T-helper 1 cell treated with Interleukin-12 subunit alpha and Interleukin-12 subunit beta and Interleukin-4 antibody, amounts not matched to agents 30 μg/mL and 1 μg/mL, for 36 hours (primary cell): ENCODE data around the gene TRAF3IP1.
"Not testable (repeated sequence)": the region's sequence is repeated elsewhere in the genome, so short reads cannot be mapped to it uniquely, and the experiment has no call there.

Source experiments
- H3K27ac Mint-ChIP-seq: one replicate; pipeline ENCODE4 v1.8.0; 2021; ENCODE audit warnings: mild to moderate bottlenecking, mixed read lengths
- H3K27me3 Mint-ChIP-seq: one replicate; pipeline ENCODE4 v1.8.0; 2021; ENCODE audit warnings: low read depth, mixed read lengths
- H3K36me3 Mint-ChIP-seq: one replicate; pipeline ENCODE4 v1.8.0; 2021; ENCODE audit warnings: low read depth, mixed read lengths
- H3K4me1 Mint-ChIP-seq: one replicate; pipeline ENCODE4 v1.8.0; 2021; ENCODE audit warnings: low read depth, mixed read lengths
- H3K4me3 Mint-ChIP-seq: one replicate; pipeline ENCODE4 v1.8.0; 2021; ENCODE audit warnings: mild to moderate bottlenecking, moderate library complexity, mixed read lengths
- H3K9me3 Mint-ChIP-seq: one replicate; pipeline ENCODE4 v1.8.0; 2021; ENCODE audit warnings: mixed read lengths

TRAF3IP1 gene

DNA sequence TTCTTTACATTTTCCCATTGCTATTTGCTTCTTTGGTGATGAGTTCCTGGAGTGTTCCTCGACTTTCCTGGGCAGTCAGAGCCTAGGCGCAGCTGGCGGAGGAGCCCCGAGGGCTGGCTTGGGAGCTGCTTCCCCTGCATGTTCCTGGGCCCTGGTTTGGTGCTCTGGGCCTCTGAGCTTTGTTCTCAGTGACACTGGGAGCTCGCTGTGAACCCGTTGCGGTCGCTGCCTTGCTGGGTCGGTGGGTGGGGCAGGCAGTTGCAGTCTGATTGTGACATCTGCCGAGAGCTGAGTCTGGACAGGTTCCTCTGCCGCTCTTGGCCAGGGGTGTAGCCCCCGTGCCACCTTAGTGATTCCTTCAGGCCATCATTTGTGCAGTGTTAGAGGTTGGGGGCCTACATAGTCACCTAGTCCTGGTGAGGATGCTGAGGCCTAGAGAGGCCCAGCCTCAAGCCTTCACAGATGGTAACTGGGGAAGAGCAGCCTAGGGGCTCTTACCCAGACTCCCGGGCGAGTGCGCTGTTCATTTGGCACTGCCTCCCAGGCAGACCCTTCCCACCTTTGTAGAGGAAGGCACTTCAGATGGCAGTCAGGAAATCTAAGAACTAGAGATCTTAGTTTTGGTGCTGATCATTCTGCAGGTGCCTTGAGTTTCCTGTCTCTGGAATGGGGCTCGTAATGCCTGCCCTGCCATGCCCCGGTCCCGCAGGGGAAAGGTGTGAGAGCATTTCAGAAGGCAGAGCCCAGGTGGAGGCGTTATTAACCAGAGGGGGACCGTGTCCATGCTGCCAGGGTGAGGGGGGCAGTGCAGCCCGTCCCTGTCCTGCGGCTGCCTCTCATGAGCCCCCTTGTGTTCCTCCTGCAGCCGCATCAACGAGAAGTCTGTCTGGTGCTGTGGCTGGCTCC is 114.8 kb downstream of the TRAF3IP1 start:
- no peaks in the 10 kb centered on the region for H3K9me3 Mint-ChIP-seq
- H3K27me3 Mint-ChIP-seq, result no peaks in the 10 kb centered on the region
- no peak overlapping the region for H3K27ac Mint-ChIP-seq
- no peak overlapping the region for H3K4me3 Mint-ChIP-seq
- peaks cover 23% of the 10 kb centered on the region for H3K4me1 Mint-ChIP-seq
- H3K36me3 Mint-ChIP-seq, result peaks cover 37% of the 10 kb centered on the region

DNA sequence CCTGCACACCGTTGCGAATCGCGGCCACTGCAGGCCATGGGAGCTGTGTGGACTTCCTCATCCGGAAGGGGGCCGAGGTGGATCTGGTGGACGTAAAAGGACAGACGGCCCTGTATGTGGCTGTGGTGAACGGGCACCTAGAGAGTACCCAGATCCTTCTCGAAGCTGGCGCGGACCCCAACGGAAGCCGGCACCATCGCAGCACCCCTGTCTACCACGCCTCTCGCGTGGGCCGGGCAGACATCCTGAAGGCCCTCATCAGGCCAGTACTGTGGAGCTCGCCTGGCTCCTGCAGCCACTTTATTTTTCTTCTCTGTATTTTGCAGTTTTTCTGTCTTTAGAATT is 115.4 kb downstream of the TRAF3IP1 start:
- H3K9me3 Mint-ChIP-seq, result no peaks in the 10 kb centered on the region
- peaks cover 20% of the 10 kb centered on the region for H3K4me1 Mint-ChIP-seq
- no peak overlapping the region for H3K4me3 Mint-ChIP-seq
- no peak overlapping the region for H3K27ac Mint-ChIP-seq
- H3K27me3 Mint-ChIP-seq, result no peaks in the 10 kb centered on the region
- peaks cover 35% of the 10 kb centered on the region for H3K36me3 Mint-ChIP-seq

DNA sequence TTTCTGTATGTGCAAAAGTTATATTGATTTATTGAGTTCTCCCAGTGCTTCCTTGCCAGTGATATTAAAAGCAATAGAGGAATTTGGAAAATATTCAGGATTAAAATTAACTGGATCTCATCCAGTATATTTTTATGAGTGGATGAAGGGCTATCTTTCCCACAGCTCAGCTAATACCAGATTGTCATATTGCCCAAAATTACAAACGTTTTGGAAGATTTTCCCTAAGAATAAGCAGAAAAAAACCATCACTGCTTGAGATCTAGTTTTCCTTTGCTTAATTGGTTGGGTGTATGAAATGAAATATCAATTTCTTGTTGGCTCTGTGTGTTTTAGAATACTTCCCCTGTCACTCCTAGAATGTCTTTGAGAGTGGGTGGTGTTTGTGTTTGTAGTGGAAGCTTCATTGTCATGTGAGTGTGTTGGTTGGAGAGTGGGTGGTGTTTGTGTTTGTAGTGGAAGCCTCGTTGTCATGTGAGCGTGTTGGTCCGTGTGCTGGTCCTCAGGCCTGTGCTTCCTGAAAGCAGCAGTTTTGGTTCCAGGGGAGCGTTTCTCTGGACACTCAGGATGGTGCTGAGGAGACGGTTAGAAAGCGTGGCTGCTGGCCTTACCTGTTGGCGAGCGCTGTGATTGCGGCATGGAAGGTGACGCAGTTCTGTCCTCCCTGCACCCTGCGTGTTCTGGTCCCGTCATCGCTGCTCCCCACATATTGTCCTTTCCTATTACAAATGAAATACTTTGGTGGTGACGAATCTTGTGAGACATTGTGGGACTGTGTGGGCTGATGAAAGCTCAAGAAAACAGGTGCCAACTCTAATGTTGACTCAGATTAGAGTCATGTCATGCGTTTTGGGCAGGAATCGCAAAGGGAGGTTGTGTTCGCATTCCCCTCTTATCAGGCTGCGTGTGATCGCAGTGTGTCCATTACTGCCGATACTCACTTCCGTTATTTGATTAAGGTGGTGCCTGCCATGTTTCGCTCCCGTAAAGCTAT is 118.8 kb downstream of the TRAF3IP1 start:
- H3K36me3 Mint-ChIP-seq, result peaks cover 36% of the 10 kb centered on the region
- no peaks in the 10 kb centered on the region for H3K27me3 Mint-ChIP-seq
- H3K4me3 Mint-ChIP-seq, result no peak overlapping the region
- H3K4me1 Mint-ChIP-seq, result peaks cover 21% of the 10 kb centered on the region
- no peaks in the 10 kb centered on the region for H3K9me3 Mint-ChIP-seq
- no peak overlapping the region for H3K27ac Mint-ChIP-seq

DNA sequence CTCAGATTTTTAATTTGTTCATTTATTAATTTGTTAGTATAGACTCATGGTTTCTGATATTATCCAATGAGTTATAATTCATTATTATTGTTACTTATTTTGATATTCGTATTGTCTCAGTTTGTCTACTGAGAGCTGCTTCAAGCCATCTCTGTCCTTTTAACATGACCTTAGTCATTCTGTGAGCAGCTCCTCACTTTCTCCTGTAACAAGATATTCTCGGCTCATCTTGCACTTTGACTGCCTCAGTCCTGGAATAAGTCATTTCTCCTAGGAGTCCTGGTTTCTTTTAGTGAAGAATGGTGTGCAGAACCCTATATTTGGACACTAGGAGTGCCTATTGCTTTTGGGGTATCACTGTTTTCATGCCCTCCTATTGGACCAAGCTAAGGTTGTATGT is 119.6 kb downstream of the TRAF3IP1 start:
- Mint-ChIP-seq H3K9me3 (no peaks in the 10 kb centered on the region), H3K27ac (no peak overlapping the region), H3K27me3 (no peaks in the 10 kb centered on the region), H3K4me3 (no peak overlapping the region), H3K36me3 (peaks cover 30% of the 10 kb centered on the region), H3K4me1 (peaks cover 17% of the 10 kb centered on the region)

DNA sequence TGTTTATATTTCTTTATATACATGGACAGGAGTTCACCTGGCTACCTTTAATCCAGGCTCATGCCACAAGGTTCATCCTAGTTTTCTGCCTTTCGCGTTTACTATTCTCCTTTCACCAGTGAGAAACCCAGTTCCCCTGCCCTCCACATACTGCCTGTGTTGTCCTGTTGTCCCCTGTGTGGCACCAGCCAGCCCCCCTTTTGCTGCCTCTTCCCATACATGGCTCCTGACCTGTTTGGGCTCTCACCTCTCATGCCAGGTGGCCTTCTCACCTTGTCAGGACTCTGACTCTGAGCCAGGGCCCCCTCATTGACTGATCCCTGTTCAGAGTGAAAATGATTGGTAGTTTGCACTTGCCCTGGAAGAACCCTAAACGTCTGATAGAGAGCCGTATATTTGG is 120.0 kb downstream of the TRAF3IP1 start:
- peaks cover 17% of the 10 kb centered on the region for H3K4me1 Mint-ChIP-seq

DNA sequence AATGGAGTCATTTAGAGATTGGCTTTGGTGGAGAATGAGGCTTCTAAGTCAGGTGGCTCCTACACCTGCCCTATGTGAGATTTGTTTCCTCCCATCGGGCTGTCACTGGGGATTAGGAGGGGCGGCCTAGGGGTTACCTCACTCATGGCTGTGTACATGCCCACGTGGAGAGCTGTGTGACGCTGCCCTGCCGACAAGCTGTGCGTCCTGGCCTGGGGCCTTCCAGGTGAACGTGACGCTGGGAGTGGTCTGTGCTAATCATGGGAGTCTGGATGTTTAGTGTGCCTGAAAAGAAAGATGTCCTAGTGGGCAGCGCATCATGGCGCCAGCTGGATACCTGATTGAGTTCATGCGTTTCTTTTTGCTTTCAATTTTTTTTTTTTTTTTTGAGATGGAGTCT is 120.4 kb downstream of the TRAF3IP1 start:
- Mint-ChIP-seq H3K27me3 (no peaks in the 10 kb centered on the region), H3K36me3 (peaks cover 35% of the 10 kb centered on the region), H3K9me3 (no peaks in the 10 kb centered on the region), H3K4me1 (peaks cover 17% of the 10 kb centered on the region), H3K27ac (no peak overlapping the region), H3K4me3 (no peak overlapping the region)

More for the DNA sequence above, 120.0 kb downstream of the TRAF3IP1 start:
- Mint-ChIP-seq H3K36me3 (peaks cover 32% of the 10 kb centered on the region), H3K9me3 (no peaks in the 10 kb centered on the region), H3K27me3 (no peaks in the 10 kb centered on the region), H3K27ac (no peak overlapping the region), H3K4me3 (no peak overlapping the region)

DNA sequence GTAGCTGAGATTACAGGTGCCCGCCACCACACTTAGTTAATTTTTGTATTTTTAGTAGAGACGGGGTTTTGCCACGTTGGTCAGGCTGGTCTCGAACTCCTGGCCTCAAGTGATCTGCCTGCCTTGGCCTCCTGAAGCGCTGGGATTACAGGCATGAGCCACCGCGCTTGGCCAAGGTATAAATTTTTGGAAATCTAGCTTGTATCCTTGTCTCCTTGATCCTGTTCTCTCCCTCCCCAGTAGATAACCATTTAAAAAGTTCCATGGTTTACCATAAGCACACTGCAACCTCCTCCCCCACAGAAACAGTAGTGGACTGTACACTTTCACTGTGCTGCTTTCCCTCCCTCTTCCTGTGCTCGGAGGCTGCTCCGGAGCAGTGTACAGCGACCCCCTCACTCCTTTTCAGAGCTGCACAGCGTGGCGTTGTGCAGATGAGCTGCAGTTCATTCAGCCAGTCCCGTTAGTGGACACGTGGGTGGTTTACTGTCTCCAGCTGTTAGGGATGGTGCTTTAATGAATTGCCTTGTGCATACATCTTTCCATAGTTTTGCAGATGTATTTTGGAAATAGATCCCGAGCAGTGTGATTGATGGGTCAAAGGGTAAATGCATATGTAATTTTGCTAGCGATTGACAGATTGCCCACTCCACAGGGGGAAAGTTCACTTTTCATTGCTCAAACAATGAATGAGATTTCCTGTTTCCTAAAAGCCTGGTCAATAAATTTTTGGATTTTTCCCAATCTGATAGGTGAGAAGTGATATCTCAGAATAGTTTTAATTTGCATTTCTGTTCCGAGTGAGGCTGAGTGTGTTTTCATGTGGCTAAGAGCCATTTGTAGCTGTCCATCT is 121.2 kb downstream of the TRAF3IP1 start:
- H3K27me3 Mint-ChIP-seq, result no peaks in the 10 kb centered on the region

DNA sequence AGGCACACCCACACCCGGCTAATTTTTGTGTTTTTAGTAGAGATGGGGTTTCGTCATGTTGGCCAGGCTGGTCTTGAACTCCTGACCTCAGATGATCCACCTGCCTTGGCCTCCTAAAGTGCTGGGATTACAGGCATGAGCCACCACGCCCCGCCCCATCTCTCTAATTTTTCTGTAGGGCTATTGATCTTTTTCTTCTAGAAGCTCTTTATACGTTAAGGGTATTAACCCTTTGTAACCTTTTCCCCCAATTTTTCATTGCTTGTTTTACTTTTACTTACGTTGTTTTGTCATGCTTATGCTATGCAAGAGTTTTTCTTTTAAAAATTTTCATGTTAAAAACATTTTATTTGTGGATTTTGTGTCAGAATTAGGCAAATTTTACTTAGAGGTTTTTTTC is 121.9 kb downstream of the TRAF3IP1 start:
- peaks cover 43% of the 10 kb centered on the region for H3K36me3 Mint-ChIP-seq
- not testable (repeated sequence) for H3K4me3 Mint-ChIP-seq
- H3K4me1 Mint-ChIP-seq, result peaks cover 14% of the 10 kb centered on the region

More for the DNA sequence above, 121.2 kb downstream of the TRAF3IP1 start:
- no peak overlapping the region for H3K4me3 Mint-ChIP-seq
- H3K36me3 Mint-ChIP-seq, result peaks cover 40% of the 10 kb centered on the region
- H3K9me3 Mint-ChIP-seq, result no peaks in the 10 kb centered on the region
- no peak overlapping the region for H3K27ac Mint-ChIP-seq
- H3K4me1 Mint-ChIP-seq, result peaks cover 14% of the 10 kb centered on the region

DNA sequence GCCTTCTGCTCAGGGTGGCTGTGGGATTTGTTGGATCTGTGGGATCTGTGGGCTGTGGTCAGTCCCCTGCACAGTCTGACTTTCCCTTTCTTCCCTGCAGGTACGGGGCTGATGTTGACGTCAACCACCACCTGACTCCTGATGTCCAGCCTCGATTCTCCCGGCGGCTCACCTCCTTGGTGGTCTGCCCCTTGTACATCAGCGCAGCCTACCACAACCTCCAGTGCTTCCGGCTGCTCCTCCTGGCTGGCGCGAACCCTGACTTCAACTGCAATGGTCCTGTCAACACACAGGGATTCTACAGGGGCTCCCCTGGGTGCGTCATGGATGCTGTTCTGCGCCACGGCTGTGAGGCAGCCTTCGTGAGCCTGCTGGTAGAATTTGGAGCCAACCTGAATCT is 123.9 kb downstream of the TRAF3IP1 start:
- H3K4me1 Mint-ChIP-seq, result peaks cover 19% of the 10 kb centered on the region
- no peak overlapping the region for H3K27ac Mint-ChIP-seq
- H3K9me3 Mint-ChIP-seq, result no peaks in the 10 kb centered on the region
- no peak overlapping the region for H3K4me3 Mint-ChIP-seq
- H3K27me3 Mint-ChIP-seq, result no peaks in the 10 kb centered on the region
- peaks cover 38% of the 10 kb centered on the region for H3K36me3 Mint-ChIP-seq

More for the DNA sequence above, 121.9 kb downstream of the TRAF3IP1 start:
- not testable (repeated sequence) for H3K27me3 Mint-ChIP-seq, H3K27ac Mint-ChIP-seq, H3K9me3 Mint-ChIP-seq

DNA sequence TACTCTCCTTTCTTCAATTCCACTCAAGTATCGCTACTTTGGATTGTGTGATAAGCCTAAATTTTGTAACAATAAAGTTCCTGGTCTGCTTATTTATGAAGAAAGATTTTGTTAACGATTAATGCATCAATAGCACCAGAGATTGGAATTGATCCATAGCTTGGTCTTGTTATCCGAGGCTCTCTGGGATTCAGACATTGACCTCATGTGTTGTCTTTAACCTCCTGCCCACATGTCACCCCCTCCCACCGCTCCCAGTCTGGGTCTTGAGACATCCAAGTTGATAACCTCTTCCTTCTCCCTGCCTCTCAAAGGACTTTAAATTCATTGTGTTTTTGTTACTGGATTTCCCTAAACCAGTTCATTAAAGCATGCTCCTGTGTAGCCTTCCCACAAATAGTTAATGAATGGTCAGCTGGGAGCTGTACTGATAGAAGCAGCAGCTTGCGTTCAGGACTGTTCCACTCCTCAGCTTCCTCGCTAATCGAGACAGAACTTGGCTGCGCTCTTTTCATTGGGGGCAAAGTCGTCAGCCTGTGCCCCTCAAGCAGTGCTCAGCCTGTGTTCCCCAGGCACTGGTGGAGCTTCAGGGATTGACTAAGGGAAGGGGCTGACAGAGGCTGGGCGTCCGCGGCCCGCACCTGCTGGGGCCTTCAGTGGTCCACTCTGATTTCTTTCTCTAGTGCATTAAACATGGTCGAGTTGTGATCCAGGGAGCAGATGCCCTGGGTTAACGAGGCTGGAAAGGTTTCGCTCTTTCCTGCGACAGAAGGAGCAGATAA is 125.3 kb downstream of the TRAF3IP1 start:
- Mint-ChIP-seq H3K4me1 (peaks cover 13% of the 10 kb centered on the region), H3K4me3 (no peak overlapping the region), H3K36me3 (peaks cover 43% of the 10 kb centered on the region), H3K9me3 (no peaks in the 10 kb centered on the region), H3K27me3 (no peaks in the 10 kb centered on the region), H3K27ac (no peak overlapping the region)

DNA sequence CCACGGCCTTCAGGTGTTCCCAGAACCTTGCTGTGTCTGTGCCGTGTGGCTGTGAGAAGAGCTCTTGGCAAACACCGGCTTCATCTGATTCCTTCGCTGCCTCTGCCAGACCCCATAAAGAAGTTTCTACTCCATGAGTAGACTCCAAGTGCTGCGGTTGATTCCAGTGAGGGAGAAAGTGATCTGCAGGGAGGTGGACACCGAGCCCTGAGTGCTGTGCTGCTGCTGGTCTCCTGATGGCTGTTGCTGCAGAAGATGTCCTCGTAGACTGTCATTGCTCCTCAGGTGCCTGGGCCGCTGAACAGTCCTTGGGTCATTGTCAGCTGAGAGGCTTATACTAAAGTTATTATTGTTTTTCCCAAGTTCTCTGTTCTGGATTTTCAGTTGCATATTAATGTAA is 126.1 kb downstream of the TRAF3IP1 start:
- Mint-ChIP-seq H3K27ac (no peak overlapping the region), H3K4me3 (no peak overlapping the region), H3K9me3 (no peaks in the 10 kb centered on the region), H3K36me3 (peaks cover 45% of the 10 kb centered on the region), H3K4me1 (peaks cover 13% of the 10 kb centered on the region), H3K27me3 (no peaks in the 10 kb centered on the region)

DNA sequence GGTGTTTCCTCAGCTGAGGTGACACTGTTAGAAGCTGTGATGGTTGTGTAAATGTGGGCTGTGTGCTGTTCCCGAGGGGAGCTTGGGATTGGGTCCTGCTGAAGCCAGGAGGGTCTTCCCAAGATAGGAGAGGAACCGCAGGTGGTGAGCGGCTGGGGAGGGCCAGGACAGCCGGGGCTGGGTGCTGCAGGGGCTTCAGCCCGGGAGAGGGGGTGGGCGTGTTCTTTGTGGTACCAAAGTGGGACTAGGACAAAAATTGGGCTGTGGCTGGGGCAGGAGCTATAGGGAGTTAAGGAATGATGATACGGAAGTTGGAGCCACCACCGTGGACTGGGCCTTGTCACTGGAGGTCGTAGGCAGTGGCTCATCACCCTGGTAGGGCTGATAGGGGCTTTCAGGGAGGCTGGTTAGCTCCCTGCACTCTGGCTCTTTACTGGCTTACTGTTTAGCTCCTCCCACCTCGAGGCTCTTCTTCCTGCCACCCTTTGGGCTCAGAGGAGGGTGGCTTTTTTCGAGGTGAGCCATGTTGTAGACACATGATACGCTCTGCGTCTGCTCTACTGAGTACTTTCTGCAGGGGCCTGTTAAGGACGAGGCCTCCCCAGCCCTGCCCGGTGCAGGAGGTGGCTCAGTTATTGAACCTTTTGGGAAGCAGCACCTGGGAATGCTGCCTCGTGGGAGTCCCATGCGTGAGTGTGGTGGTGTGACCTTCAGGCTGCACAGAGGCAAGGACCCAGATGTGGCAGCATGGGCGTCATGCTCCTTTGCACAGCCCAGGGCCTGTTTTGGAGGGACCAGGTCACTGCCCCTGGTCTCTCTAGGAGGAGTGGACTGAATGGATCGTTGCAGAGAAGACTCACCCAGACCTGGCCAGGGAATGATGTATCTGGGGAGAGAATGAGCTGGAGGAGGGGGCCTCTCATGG is 128.0 kb downstream of the TRAF3IP1 start:
- H3K4me3 Mint-ChIP-seq, result no peak overlapping the region
- no peaks in the 10 kb centered on the region for H3K9me3 Mint-ChIP-seq
- peaks cover 11% of the 10 kb centered on the region for H3K4me1 Mint-ChIP-seq
- no peaks in the 10 kb centered on the region for H3K27me3 Mint-ChIP-seq
- no peak overlapping the region for H3K27ac Mint-ChIP-seq
- H3K36me3 Mint-ChIP-seq, result peaks cover 53% of the 10 kb centered on the region

DNA sequence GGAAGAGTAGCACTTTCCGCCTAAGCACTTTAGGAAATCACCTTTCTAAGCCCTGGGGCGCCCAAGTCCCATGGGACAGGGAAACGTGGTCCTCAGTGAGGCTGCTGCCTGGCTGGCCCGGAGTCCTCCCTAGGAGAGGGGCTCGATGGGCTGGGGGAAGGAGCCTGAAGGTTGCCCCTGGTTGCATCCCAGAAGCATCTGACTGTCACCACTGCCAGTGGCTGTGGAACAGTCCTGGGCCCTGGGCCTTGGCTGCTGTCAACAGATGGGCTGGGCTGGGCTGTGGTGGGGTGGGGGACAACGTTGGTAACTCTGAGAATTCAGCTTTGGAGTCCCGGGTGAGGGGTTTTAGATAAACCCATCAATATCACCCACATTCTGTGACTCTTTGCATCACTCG is 128.9 kb downstream of the TRAF3IP1 start:
- Mint-ChIP-seq H3K27ac (no peak overlapping the region), H3K9me3 (no peaks in the 10 kb centered on the region), H3K36me3 (peaks cover 53% of the 10 kb centered on the region), H3K27me3 (no peaks in the 10 kb centered on the region), H3K4me3 (no peak overlapping the region), H3K4me1 (peaks cover 11% of the 10 kb centered on the region)
